Kidney epithelial cell (primary cell): ENCODE results near the gene REEP3. TPM values are rescaled to one million over a fixed set of nuclear protein-coding genes. Genes with fewer than 3 reads are reported as not detected.

Experiments used
- DNase-seq: peaks from one replicate; pipeline ENCODE4 v3.0.0-alpha.2; 2010; ENCODE audit warnings: low read depth
- H3K27me3 ChIP-seq: 2 replicates; pipeline ENCODE4 v1.6.0; 2011; ENCODE audit warnings: low read length; ENCODE audit not compliant: control insufficient read depth, insufficient read depth
- H3K36me3 ChIP-seq: 2 replicates; pipeline ENCODE4 v1.5.1; 2011; ENCODE audit warnings: low read length; ENCODE audit not compliant: control insufficient read depth, insufficient read depth
- H3K4me3 ChIP-seq: 2 replicates; pipeline ENCODE4 v1.5.1; 2011; ENCODE audit warnings: low read depth, mild to moderate bottlenecking, control low read depth, low read length
- total RNA-seq: library from RNA; depleted of rRNA; stranded (reverse); fragments of >200 nt; gene quantifications from 2 replicates; pipeline ENCODE4 v1.2.3, GENCODE V29; 2015
- TF ChIP-seq, protein P1 (sequence below): IDR thresholded peaks from 2 replicates; pipeline ENCODE4 v1.5.1; 2011; ENCODE audit warnings: mild to moderate bottlenecking, moderate library complexity, low read length, control low read depth, inconsistent platforms; ENCODE audit not compliant: insufficient read depth, poor library complexity, severe bottlenecking

The REEP3 gene
- total RNA-seq, 1 donor from 2014 or later: 59.8 TPM

DNA sequence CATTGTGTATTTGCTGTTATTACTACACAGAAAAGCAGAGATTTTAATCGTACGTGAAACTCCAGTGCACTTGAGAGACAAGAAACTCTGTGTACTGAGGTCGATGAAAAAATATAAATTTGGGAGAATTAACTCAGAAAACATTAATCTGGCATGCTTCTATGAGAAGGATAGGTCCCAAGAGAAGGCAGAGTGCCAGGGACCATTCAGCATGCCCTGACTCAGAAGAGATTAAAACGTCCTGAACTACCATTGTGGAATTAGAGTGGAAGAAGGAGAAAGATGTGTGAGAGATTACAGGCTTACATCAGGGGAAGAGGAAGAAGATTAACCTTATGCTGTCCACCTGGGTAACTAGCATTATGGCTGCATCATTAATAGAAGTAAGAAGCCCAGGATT, 72.4 kb downstream of the REEP3 start:
- H3K27me3 ChIP-seq: no peaks in the 10 kb centered on the region

DNA sequence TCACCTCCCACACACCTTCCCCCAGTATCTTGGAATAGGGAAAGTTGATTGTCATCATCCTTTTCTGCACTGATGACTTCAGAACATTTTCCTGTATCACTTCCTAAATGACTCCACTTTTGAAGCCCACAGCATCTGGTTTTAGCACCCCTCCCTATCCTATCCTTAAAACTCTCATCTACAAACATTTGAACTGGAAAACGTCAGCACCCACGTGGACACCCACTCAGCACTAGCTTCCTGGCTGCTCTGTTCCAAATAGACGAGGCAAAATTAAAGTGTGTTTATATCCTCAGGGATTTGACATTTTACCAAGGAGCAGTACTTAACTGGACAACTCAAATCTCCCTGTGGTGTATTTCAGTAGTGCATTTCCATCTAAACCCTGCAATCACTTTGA, 73.9 kb downstream of the REEP3 start:
- H3K27me3 ChIP-seq: no peaks in the 10 kb centered on the region
- no peak for DNase-seq
- no peaks in the 10 kb centered on the region for H3K36me3 ChIP-seq
- H3K4me3 ChIP-seq: no peak overlapping the region
- TF ChIP-seq, protein P1, sequence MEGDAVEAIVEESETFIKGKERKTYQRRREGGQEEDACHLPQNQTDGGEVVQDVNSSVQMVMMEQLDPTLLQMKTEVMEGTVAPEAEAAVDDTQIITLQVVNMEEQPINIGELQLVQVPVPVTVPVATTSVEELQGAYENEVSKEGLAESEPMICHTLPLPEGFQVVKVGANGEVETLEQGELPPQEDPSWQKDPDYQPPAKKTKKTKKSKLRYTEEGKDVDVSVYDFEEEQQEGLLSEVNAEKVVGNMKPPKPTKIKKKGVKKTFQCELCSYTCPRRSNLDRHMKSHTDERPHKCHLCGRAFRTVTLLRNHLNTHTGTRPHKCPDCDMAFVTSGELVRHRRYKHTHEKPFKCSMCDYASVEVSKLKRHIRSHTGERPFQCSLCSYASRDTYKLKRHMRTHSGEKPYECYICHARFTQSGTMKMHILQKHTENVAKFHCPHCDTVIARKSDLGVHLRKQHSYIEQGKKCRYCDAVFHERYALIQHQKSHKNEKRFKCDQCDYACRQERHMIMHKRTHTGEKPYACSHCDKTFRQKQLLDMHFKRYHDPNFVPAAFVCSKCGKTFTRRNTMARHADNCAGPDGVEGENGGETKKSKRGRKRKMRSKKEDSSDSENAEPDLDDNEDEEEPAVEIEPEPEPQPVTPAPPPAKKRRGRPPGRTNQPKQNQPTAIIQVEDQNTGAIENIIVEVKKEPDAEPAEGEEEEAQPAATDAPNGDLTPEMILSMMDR: no peak

More for the DNA sequence above, 72.4 kb downstream of the REEP3 start:
- Histone ChIP-seq H3K36me3 (no peaks in the 10 kb centered on the region), H3K4me3 (no peak overlapping the region)
- DNase-seq: no peak
- TF ChIP-seq, protein P1: no peak

DNA sequence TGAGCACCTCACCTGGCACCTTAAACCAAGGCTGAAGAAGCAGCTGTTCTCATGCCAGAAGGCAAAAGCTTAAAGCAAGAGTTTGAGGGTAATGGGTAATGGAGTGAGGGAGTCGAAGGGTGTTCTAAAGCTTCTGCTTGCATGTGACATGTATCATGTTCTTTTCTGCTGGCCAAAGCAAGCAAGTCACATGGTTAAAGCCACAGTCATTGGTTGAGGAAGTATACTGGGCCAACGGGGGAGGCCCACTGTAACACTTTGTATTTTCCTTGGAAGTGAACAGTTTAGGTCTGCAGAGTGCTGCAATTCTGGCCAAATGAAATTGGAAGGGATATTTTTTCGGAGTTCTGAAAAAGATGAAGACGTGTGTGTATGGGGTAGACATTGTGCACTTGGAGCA, 75.7 kb downstream of the REEP3 start:
- TF ChIP-seq, protein P1: no peak
- H3K27me3 ChIP-seq: no peaks in the 10 kb centered on the region
- no peak for DNase-seq
- no peaks in the 10 kb centered on the region for H3K36me3 ChIP-seq
- no peak overlapping the region for H3K4me3 ChIP-seq

DNA sequence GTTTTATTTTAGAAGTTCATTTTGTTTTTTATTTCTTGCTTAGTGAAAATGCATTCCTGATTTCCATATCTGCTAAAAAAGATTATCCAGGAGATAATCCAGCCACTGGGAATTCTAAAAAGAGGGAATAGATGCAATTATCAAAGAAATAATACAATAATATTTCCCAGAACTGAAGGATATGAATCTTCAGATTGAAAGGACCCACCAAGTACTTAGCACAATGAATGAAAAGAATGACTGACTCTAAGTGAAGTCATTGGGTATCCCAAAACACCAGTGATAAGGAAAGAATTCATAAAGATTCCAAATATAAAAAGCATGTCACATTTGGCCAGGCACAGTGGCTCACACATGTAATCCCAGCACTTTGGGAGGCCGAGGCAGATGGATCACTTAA, 79.3 kb downstream of the REEP3 start:
- Histone ChIP-seq H3K36me3 (no peaks in the 10 kb centered on the region), H3K4me3 (no peak overlapping the region), H3K27me3 (no peaks in the 10 kb centered on the region)
- DNase-seq: no peak
- TF ChIP-seq, protein P1: no peak

DNA sequence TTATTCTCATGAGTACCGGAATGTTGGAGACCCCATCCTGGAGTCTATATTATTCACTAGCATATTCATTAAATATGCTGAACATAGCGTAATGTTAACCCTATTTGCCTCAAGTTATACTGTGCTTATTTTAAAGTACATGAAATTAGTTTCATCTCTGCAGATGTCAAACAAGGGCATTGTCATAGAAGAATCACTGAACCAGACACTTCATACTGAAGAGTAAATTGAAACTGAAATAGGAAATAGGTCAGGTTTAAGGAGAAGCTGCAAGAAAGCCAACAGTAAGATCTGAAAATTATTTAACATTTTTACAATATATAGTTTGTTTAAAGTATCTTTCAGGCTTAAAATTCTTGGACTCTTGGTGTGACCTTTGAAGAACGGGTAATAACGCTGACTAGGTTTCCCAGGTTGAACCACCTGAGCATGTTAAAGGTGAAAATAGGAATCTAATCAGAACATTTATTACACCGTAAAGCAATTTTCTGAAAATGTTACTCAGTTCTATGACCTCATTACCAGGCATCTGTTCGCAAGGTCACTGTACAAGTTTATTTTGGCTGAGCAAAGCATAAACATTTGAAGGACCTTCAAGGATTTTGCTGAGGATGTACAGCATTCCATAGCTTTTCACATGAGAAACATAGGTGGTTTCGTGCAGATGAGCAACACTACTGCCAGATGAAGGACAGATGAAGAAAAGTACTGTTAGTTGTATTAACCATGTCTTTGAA, 82.7 kb downstream of the REEP3 start:
- H3K36me3 ChIP-seq: no peaks in the 10 kb centered on the region
- no peaks in the 10 kb centered on the region for H3K27me3 ChIP-seq

More for the DNA sequence above, 82.7 kb downstream of the REEP3 start:
- no peak overlapping the region for H3K4me3 ChIP-seq
- TF ChIP-seq, protein P1: no peak
- no peak for DNase-seq
